HG02623 (cell line): ENCODE data around the gene ALG8.
A peak's percentile ranks its signal among the peaks of the same experiment; 100 is the strongest.
"Not testable (repeated sequence)": the region's sequence is repeated elsewhere in the genome, so short reads cannot be mapped to it uniquely, and the experiment has no call there.

Experiments
- ATAC-seq: cut with Tn5 transposase; IDR thresholded peaks from one replicate; pipeline ENCODE4 v1.9.1; 2021; ENCODE audit warnings: moderate library complexity; ENCODE audit not compliant: unreplicated experiment

Gene ALG8

DNA sequence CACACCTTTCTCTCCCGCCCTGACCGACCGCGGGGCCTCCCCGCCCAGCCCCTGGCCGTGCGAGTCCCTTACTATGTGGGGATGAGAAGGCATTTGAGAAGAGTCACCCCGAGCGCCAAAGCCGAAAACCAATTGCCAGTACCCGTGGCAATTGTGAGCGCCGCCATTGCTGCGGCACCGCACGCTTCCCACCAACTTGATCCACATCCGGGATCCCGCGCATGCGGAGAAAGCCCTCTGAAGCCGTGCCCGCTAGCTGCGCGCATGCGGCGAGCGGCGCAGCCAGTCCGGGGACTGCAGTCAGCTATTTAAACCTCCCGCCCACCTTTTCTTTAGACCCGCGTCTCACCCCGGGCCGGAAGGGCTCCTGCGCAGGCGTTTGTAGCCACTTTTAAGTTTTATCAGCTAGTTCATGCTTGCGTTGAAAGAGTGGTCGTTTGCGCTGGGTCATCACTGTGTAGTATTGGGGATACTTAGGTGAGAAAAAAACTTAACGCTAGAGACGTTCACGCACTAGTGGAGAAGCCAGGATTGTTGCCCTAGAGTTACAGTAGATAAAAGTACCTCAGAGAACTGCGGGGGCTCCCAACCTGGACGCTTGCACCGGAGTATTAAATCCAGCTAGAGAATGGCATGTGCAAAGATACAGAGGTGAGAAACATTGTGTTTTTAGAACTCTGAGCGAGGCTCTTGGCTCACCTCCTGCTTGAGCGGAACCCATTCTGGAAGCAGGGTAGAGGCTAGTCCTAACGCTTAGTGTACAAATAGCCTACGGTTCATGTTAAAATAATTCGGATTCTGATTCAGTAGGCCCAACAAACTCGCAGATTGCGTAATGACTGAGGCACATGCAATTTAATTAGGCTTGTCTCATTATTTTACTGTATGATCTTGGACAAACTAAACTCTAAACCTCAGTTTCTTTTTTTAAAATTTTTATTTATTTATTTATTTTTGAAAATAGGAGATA lies at the start of gene ALG8:
ALG8 (minus strand) TSS at position 205 of the 970 bp plus-strand sequence; CDS start at position 167, 38 bp downstream.
- ATAC-seq = peak; percentile 88

DNA sequence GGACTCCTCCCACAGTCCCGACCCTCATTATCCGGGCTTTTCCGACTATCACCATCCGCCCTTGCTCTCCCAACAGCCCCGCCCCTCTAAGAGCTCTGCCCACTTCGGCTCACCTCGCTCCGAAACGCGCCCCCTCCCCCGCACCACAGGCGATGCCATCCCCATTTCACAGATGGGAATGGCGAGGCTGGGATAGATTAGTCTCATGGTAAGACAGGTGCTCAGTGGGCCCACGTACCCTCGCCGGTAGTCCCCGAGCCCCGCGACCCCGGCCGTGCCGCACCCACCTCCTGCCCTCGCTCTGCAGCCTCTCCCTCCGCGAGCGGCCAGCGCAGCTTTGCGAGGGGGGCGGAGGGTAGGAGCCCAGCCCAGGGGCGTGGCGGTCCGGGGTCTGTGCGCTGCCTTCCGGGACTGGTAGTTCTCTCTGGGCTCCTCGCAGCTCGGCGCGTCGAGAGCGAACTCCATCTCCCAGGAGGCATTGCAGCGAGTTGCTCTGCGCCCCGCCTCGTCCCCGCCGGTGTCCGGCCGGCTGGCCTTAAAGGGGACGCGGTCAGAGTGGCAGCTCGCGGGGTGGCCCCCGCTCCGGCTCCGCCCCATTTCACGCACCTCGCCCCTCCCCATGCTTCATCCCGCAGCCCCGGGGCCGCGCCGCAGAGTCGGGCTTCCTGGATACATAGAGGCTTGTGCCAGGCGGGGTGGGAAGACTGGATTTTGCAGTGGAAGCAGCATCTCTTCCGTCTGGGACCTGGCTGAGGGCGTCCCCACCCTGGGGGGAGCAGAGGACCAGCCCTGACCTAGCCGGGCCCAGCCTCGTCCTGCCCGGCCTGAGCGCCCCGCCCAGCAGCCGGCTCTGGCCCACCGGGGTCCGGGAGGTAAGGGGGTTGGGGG lies 49.1 kb upstream of the ALG8 start, which contains the start of the genes KCTD21 and USP35:
KCTD21 (minus strand) TSS at position 341 of the 888 bp plus-strand sequence. CDS start 14,072 bp downstream, outside the sequence.
USP35 (plus strand) TSS at position 634 of the 888 bp plus-strand sequence. CDS start 7,327 bp downstream, outside the sequence.
- peak; percentile 96 for ATAC-seq

DNA sequence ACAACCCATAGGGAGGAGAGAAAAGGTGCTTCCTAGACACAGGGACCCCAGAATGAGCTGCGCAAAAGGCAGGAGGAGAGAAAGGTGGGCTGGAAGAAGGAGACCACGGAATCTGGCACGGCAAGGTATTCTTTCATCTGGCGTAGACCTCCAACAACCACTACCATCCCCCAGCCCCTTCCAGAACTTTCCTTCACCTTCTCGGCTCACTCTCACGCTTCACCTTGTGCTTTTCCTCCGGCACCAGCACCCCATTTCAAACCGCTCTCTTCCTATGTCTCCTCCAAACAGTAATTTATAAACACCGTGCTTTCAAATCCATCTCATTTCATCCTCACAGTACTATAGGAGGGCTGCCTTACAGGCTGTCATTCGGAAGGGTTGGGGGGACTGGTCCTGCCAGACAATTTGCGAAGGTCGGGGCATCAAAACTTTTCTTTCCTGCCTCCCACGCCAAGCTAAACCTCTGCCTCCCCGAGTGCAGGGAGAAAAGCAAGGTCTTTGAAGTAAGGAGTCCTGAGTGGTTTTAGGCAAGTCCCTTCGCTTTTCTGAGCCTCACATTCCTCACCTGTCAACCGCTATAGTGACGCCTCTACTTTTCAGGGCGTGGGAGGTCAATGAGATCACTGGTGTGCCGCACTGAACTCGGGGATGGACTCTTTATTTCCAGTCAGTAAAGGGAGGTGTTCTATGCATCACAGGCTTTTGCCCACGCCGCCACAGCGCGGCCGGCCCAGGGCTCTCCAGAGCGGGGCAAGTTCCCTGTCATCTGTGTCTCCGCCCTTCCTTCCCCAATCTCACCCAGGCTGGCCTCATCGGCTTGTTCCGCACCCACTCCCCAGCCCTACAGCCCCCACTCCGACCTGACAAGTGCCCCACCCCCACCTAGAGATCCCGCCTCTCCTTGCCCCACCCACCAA lies 48.2 kb upstream of the ALG8 start:
- peak; percentile 14 for ATAC-seq

DNA sequence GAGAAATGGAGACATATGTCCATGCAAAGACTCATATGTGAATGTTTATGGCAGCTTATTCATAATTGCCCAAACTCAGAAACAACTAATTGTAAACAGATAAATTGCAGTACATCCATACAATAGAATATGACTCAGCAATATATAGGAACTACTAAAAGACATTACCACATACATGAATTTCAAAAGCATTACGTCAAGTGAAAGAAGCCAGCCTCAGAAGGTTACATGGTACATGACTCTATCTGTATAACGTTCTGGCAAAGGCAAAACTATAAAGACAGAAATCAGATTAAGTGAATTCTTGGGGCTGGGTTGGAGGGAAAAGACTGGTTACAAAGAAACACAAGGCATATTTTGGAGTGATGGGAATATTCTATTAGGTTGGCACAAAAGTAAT lies 41.8 kb upstream of the ALG8 start:
- no peak for ATAC-seq

DNA sequence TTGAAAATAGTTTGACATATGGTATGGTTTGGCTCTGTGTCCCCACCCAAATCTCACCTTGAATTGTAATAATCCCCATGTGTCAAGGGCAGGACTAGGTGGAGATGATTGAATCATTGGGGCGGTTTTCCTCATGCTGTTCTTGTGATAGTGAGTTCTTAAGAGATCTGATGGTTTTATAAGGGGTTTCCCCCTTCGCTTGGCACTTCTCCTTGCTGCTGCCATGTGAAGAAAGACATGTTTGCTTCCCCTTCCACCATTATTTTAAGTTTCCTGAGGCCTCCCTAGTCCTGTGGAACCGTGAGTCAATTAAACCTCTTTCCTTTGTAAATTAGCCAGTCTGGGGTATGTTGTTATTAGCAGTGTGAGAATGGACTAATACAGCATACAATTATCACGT lies 41.3 kb upstream of the ALG8 start:
- no peak for ATAC-seq

DNA sequence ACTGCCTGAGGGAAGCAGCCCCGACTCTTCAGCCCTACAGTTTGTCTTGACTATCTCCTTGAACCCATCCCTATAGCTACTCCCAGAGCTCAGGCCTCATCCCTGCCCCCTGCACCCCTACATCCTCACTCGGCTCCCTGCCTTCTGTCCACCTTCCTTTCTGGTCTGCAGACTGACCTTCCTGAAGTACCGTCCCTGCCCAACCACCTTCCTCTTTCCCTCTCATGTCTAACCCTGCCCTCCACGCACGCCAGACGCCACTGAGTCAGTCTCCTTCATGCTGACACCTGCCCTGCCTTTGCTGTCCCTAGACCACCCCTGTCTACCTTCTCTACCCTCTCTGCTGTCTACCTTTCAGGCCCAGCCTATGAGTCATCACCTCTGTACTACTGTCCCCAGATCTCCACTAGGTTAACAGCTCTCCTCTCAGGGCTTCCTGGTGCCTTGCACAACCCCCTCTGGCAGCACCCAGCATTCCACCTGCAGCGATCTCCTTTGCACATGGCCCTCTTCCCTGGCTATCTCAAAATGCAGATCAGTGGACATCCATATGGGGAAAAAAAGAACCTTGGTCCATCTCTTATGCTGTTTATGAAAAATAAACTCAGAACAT lies 40.1 kb upstream of the ALG8 start:
- no peak for ATAC-seq

DNA sequence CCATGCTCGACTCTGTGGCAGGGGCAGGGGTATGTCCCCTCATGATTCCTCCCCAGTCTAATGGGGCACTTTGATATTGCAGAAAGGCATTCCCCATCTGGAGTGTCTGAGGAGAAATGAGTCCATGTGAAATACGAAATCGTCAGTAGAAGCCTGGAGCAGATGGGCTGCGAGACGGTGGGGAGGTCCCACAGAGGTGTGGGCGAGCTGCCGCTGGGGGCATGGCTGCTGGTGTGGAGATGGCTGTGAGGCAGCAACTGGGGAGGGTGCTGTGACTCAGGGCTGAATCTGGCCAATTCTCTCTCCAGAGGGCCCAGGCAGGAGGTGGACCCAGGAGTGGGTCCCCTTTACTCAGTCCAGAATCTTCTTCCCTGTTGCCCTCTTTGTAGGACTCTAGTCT lies 37.8 kb upstream of the ALG8 start:
- no peak for ATAC-seq

DNA sequence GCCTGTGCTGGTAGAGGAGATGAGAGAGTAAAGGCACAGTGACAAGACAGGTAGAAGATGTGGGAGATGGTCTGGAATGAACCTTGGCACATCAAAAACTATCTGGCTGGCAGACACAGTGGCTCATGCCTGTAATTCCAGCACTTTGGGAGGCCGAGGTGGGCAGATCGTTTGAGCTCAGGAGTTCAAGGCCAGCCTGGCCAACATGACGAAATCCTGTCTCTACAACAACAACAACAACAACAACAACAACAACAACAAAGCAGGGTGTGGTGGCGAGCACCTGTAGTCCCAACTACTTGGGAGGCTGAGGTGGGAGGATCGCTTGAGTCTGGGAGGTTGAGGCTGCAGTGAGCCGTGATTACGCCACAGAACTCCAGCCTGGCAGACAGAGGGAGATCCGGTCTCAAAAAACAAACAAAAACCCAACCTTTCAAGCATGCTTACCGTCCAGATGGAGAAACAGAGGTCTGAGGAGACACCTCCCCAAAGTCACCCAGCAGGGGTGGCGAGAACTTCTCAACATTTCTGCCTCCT lies 37.2 kb upstream of the ALG8 start:
- ATAC-seq = no peak

DNA sequence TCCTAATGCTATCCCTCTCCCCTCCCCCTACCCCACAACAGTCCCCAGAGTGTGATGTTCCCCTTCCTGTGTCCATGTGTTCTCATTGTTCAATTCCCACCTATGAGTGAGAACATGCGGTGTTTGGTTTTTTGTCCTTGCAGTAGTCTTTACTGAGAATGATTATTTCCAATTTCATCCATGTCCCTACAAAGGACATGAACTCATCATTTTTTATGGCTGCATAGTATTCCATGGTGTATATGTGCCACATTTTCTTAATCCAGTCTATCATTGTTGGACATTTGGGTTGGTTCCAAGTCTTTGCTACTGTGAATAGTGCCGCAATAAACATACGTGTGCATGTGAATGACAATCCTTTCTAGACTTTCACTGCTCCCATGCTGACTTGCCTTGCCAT lies 36.4 kb upstream of the ALG8 start:
- not testable (repeated sequence) for ATAC-seq

DNA sequence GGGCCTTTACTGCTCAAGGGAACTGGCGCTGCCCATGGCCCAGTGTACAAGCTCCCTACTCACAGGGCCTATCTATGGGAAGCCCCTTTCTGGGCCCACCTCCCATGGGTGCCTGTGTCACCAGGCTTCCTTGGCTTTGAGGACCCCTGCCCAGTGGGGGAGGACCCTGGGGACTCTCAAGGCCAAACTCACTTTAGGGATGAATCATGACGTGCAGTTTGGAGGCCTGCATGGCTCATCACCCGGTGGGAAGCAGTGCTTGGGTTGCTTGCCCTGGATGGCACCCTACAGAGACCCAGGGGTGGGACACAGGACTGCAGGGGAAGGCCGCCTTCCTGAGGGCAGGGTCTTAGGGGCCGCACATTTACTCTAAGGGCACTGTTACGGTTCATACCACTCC lies 32.5 kb upstream of the ALG8 start:
- no peak for ATAC-seq

DNA sequence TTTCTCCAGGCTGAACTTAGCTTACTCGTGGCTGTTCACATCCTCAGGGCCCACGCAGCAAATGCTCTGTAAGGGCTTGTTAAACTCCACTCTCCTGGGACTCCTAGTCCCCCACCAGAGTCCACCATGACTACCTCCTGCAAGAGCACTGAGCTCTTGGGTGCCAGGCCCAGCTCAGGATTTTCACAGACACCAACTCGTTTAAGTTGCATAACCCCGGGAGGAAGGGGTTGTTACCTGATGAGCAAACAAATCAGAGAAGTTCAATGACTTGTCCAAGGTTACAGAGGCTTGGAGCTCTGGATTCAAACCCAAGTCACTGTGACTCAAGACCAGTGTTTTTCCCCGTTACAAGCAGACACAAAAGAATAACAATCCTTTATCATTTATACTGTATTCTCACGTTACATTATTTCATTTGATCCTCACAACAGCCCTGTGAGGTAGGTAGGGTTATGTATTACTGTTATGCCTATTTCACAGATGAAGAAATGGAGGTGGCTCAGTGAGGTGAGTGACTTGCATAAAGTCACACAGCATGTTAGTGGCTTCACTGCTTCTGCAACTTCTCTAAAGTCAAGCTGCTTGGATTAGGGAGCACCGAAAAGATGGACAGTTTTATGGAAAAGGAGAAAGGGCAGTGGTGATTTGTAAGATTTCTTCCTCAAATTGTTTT lies 31.6 kb upstream of the ALG8 start:
- ATAC-seq = no peak

DNA sequence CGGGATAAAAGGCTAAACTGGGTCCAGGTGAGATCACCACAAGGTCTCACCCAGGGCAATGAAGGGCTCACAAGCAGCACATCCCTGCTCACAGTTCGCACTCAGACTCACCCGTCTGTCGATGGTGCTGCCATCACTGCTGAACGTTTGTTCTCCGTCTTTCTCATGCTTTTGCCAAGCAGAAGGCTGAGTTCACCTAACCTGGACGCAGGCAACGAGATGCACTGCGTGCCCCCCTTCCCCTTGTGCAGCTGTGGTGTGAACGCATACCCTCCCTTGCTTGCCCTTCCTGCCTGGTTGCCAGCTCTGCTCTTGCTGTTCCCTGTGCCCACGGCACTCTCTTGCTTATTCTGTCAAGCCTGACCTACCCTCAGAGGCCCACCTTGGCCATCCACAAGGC lies 31.0 kb upstream of the ALG8 start:
- no peak for ATAC-seq

DNA sequence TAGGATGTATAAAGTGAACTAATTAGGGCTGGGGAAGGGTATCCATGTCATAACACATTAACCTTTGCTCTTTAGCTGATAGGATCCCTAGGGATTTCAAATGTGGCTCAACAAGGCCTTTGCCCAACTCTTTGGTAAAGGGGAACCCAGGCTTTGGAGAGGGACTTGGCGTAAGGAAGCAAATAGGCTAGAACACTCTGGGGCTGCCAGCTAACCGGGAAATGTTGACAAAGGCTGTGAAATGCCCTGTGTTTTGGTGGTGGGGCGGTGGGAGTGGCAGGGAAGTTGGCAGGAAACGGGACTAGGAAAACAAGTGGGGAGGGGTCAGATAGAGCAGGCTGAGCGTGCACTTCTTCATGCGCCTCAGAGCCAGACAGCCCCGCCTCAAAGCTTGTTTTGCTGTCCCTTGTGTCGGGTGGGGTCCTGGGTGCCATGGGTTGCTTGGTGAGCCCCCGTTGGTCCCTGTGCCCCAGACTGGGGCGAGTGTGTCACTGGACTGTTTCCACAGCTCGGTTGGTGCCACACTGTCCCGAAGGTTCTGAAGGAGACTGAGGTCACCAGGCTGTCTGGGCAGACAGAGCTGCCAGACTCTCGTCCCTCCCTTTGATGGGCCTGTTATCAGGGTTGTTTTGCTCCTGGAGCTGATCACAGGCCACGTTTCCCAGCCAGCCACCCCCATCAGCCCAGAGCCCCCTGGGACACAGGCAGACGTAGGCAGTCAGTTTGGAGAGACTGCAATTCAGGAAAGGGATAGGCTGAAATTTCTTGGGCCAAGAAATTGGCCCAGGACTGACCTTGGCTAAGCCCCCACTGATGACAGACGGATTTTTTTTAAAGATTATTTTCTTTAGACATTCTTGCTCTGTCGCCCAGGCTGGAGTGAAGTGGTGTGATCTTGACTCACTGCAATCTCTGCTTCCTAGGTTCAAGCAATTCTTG lies 29.4 kb upstream of the ALG8 start:
- ATAC-seq = no peak

DNA sequence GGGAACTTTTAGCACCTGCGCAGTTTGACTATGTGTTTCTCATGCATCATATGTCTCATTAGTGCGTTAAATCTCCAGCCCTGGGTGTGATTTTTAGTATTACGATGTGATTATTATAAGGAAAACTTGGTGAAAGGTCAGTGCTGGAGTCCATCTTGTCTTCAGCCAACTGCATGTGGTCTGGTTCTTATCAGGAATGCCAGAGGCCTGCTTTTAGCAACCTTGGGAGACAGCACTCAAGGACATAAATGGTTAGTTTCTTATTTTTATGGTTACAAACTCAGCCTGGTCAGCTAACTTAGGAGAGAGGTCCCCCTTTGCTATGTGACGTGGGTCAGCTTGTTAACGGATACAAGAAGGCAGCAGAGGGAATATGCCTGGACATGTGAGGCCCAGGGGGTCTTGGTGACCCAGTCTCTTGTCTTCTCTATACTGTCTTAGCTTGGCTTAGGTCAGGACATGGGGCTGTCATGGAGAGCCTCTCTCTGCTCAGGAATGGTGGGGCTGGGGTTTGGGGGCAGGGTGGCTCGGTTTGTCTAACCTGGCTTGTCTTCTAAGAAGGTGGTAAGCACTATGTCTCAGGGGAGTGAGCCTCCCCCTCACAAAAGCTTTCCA lies 27.5 kb upstream of the ALG8 start:
- no peak for ATAC-seq

DNA sequence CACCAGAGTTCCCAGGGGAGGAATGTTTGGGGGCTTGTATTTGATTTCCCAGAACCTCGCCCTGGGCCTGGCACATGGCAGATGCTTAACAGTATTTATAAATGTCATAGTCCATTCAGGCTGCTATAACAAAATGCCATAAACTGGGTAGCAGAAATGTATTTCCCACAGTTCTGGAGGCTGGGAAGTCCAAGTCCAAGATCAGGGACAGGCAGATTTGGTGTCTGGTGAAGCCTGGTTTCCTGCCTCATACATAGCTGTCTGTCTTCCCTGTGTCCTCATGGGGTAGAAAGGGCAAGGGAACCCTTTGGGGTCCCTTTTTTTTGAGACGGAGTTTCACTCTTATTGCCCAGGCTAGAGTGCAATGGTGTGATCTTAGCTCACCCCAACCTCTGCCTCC lies 25.0 kb upstream of the ALG8 start:
- ATAC-seq = no peak

DNA sequence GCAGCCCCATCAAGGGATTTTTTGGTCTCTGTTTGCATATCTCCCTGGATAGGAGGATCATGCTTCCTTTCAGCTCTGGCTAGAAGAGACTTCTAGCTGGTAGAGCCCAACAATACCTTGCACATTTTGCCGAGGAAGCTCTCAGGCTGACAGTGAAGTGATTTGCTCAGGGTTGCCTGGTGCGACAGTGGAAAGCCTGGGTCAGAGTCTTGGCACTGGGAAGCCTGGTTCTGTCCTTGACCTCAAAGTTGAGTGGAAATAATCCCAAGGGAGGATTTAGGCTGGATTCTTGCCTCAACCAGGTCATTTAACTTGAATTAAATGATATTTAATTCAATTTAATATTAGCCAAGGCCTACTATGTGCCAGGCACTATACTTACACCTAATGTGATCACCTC lies 24.4 kb upstream of the ALG8 start:
- no peak for ATAC-seq

DNA sequence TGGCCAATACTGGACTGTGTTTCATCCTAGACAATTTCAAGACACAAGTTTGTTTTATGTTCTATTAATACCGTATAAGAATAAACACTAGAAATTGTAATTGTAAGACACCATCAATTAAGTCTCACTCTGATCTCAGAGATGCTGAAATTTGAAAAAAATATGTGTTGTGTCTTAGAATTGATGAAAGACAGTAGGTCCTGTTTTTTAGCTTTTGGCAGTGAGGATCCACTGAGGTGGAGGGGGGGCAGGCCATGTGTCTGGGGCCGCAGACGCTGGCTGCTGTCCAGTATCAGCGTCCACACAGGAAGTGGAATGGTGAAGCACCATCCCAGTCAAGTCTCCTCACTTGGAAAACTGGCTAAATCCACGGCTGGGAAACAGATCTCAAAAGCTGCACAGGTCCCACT lies 22.5 kb upstream of the ALG8 start:
- no peak for ATAC-seq

DNA sequence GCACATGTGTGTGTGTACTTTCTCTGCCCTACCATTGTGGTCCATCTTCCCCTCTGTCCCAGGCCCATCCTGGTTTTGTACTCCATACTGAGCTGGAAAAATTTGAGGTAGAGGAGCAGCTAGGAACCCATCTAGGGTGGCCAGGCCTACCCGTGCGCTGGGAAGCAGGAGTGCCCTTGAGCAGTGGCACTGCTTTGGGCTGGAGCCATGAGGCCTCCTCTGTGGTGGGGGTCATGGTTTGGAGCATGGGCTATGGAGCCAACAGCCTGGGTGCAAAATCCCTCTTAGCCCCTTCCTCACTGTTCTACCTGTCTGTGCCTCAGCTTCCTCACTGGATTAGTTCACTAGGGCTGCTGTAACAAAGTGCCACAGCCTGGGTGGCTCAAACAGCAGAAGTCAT lies 21.9 kb upstream of the ALG8 start:
- ATAC-seq = no peak
